A673 (cell line): ENCODE data around the gene PKNOX2. TPM values are rescaled to one million over a fixed set of nuclear protein-coding genes. Genes with fewer than 3 reads are reported as not detected.

Experiments
- BruUV-seq: library from RNA; stranded (reverse); fragments of 400-500 nt; replicated peaks from 2 replicates; lab custom pipeline; 2021; lab: Mats Ljungman, UMichigan
- CTCF ChIA-PET: fragments of 300-600 bp; sonication (Branson Sonifier 250); formaldehyde crosslinking; loops from one replicate; lab custom pipeline; 2022; ENCODE audit warnings: antibody characterized with exemption; lab: Charles Lee
- POLR2A ChIA-PET: fragments of 300-600 bp; sonication (Branson Sonifier 250); formaldehyde crosslinking; loops from one replicate; lab custom pipeline; 2022; ENCODE audit warnings: antibody characterized with exemption; ENCODE audit not compliant: low non-redundant PET; lab: Charles Lee
- DNase-seq: peaks from one replicate; pipeline ENCODE4 v3.0.0-alpha.2; 2015; ENCODE audit warnings: low spot score
- H3K27ac ChIP-seq: fragments of 200-600 bp; sonication (generic); 2 replicates; pipeline ENCODE4 v1.5.1; 2016; ENCODE audit warnings: mixed run types, low read depth, mild to moderate bottlenecking, mixed read lengths, antibody characterized with exemption, low read length; ENCODE audit not compliant: poor library complexity, severe bottlenecking
- H3K27me3 ChIP-seq: fragments of 200-600 bp; sonication (generic); replicated peaks from 2 replicates; pipeline ENCODE4 v1.6.1; 2017; ENCODE audit warnings: mixed run types, low read depth, mild to moderate bottlenecking, mixed read lengths, antibody characterized with exemption, low read length; ENCODE audit not compliant: insufficient read depth, poor library complexity
- H3K36me3 ChIP-seq: fragments of 200-600 bp; sonication (generic); 2 replicates; pipeline ENCODE4 v1.6.1; 2016; ENCODE audit warnings: mixed run types, mild to moderate bottlenecking, mixed read lengths, antibody characterized with exemption, low read length; ENCODE audit not compliant: insufficient read depth, poor library complexity, severe bottlenecking
- H3K4me1 ChIP-seq: fragments of 200-600 bp; sonication (generic); 2 replicates; pipeline ENCODE4 v1.6.1; 2017; ENCODE audit warnings: mixed run types, mild to moderate bottlenecking, mixed read lengths, antibody characterized with exemption, low read length; ENCODE audit not compliant: insufficient read depth, poor library complexity, severe bottlenecking
- H3K4me3 ChIP-seq: fragments of 200-600 bp; sonication (generic); 2 replicates; pipeline ENCODE4 v1.5.1; 2016; ENCODE audit warnings: low read depth, mixed run types, mild to moderate bottlenecking, mixed read lengths, low read length; ENCODE audit not compliant: poor library complexity, severe bottlenecking
- H3K9me3 ChIP-seq: fragments of 200-600 bp; sonication (generic); 2 replicates; pipeline ENCODE4 v1.6.1; 2016; ENCODE audit warnings: mixed run types, low read depth, mild to moderate bottlenecking, mixed read lengths, antibody characterized with exemption, low read length; ENCODE audit not compliant: poor library complexity, severe bottlenecking
- EZH2 ChIP-seq: fragments of 200-600 bp; sonication (generic); IDR thresholded peaks from 2 replicates; pipeline ENCODE4 v1.6.1; 2017; ENCODE audit warnings: borderline replicate concordance, low read depth, mild to moderate bottlenecking, mixed read lengths, antibody characterized with exemption, low read length; ENCODE audit not compliant: poor library complexity, severe bottlenecking
- intact Hi-C: fragments of 100-400 bp; cut with micrococcal nuclease; formaldehyde crosslinking; loops from one replicate; pipeline ENCODE4 v1.10.0; 2022; ENCODE audit not compliant: unreplicated experiment
- total RNA-seq: library from RNA; stranded (reverse); gene quantifications from 2 replicates; pipeline ENCODE4 v1.2.3, GENCODE V29; 2021
- TF ChIP-seq, protein P1 (sequence below): fragments of 300-800, 200-600 bp; sonication (generic); conservative IDR thresholded peaks from 2 replicates; pipeline ENCODE4 v1.5.1; 2017; ENCODE audit warnings: low read depth, mild to moderate bottlenecking, antibody characterized with exemption, low read length, moderate library complexity, mixed read lengths

Gene PKNOX2
- total RNA-seq, 1 experiment from 2014 or later: 1.1 TPM

DNA sequence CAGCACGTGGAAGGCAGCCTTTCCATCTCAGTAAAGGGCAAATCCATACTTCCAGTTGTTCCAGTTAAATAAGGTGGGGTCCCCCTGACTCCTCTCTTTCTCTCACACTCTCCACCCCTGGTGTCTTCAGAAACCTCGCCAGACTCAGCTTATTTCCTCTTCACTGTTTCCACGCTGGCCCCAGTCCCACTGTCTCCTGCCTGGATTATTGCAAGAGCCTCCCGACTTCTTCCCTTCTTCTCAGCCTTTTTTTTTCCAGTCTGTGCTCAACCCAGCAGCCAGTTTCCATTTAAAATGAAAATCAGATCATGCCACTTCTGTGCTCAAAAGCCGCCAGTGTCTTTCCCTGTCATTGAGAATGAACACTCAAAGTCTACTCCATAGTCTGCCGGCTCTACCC lies 131.4 kb downstream of the PKNOX2 start:
- Histone ChIP-seq H3K36me3 (no peaks in the 10 kb centered on the region), H3K27ac (no peak overlapping the region), H3K9me3 (no peaks in the 10 kb centered on the region), H3K27me3 (peaks cover 13% of the 10 kb centered on the region), H3K4me1 (no peaks in the 10 kb centered on the region), H3K4me3 (no peak overlapping the region)
- no TSS peak for BruUV-seq
- no peak for TF ChIP-seq EZH2
- TF ChIP-seq, protein P1, sequence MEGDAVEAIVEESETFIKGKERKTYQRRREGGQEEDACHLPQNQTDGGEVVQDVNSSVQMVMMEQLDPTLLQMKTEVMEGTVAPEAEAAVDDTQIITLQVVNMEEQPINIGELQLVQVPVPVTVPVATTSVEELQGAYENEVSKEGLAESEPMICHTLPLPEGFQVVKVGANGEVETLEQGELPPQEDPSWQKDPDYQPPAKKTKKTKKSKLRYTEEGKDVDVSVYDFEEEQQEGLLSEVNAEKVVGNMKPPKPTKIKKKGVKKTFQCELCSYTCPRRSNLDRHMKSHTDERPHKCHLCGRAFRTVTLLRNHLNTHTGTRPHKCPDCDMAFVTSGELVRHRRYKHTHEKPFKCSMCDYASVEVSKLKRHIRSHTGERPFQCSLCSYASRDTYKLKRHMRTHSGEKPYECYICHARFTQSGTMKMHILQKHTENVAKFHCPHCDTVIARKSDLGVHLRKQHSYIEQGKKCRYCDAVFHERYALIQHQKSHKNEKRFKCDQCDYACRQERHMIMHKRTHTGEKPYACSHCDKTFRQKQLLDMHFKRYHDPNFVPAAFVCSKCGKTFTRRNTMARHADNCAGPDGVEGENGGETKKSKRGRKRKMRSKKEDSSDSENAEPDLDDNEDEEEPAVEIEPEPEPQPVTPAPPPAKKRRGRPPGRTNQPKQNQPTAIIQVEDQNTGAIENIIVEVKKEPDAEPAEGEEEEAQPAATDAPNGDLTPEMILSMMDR: no peak
- ChIA-PET CTCF (no interaction called here), POLR2A (interaction anchor here (0.5 kb wide), 1 partner anchor 176 kb away, joined by 3 read pairs; no protein-coding TSS in a partner anchor)
- DNase-seq: no peak
- intact Hi-C loops: no loop called here

DNA sequence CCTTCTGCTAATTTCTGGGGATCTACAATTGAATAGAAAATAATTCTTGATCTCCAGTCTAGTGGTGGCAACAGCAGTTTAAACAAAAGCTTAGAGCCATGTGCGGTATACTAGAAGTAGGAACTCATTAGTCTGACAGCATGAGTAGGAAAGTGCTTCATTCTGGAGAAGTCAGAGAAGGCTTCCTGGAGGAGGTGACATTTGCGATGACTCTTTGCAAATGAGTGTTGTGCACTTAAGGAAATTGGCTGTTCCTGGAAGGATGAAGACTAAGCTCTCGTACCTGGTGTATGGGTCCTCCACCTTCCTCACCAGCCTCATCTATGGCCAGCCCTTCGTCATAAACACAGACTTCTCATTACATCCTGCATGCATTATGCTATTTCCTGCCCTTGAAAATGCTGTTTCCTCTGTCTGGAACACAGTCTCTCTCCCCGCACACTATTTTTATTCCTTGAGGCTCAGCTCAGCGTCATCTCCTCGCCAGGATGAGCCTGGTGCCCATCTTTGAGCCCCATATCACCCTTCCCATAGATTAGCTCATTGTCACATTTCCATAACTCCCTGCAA lies 132.9 kb downstream of the PKNOX2 start:
- H3K4me3 ChIP-seq: no peak overlapping the region
- H3K36me3 ChIP-seq: no peaks in the 10 kb centered on the region
- TF ChIP-seq EZH2: no peak
- TF ChIP-seq, protein P1: no peak
- intact Hi-C loops: no loop called here
- no peak overlapping the region for H3K27ac ChIP-seq
- H3K27me3 ChIP-seq: peaks cover 7% of the 10 kb centered on the region
- H3K4me1 ChIP-seq: no peaks in the 10 kb centered on the region
- DNase-seq: no peak
- POLR2A ChIA-PET: no interaction called here
- CTCF ChIA-PET: no interaction called here
- H3K9me3 ChIP-seq: no peaks in the 10 kb centered on the region
- BruUV-seq: no TSS peak

GRCh38 chr11:125299061-125299615 lies 134.6 kb downstream of the PKNOX2 start:
- Histone ChIP-seq H3K27me3 (no peaks in the 10 kb centered on the region), H3K4me1 (no peaks in the 10 kb centered on the region), H3K27ac (no peak overlapping the region), H3K36me3 (no peaks in the 10 kb centered on the region), H3K4me3 (no peak overlapping the region), H3K9me3 (no peaks in the 10 kb centered on the region)
- CTCF ChIA-PET: no interaction called here
- POLR2A ChIA-PET: no interaction called here
- intact Hi-C loops: no loop called here
- TF ChIP-seq EZH2: no peak
- TF ChIP-seq, protein P1: no peak
- DNase-seq: no peak
- no TSS peak for BruUV-seq
